Cerebellar nuclear complex (tissue), 1 donor: ENCODE data around the gene ROM1.
A peak's percentile ranks its signal among the peaks of the same experiment; 100 is the strongest.

ENCODE experiments used
- DNase-seq, 2 experiments: peaks; one replicate each; lab custom pipeline; 2025; lab: John Stamatoyannopoulos, UW

The ROM1 gene

GRCh38 chr11:62588966-62589637 is 24.0 kb upstream of the ROM1 start:
- DNase-seq: no peak

GRCh38 chr11:62591448-62592145 is 21.5 kb upstream of the ROM1 start, which contains the start of gene TUT1:
TUT1 (minus strand) TSS chr11:62591523; CDS start chr11:62591485, 38 bp downstream.
- peak; percentile 95 to 98 for DNase-seq

GRCh38 chr11:62592146-62592815 is 20.8 kb upstream of the ROM1 start:
- DNase-seq: no peak

GRCh38 chr11:62592989-62593421 is 20.1 kb upstream of the ROM1 start:
- DNase-seq: no peak

GRCh38 chr11:62593434-62594044 is 19.5 kb upstream of the ROM1 start:
- DNase-seq: no peak

- no peak for DNase-seq
Measured at GRCh38 chr11:62595124-62595523, 17.9 kb upstream of the ROM1 start.

GRCh38 chr11:62599069-62599696 is 13.9 kb upstream of the ROM1 start:
- peak in 1 of 2 experiments; percentile 16 for DNase-seq

- DNase-seq: no peak
Measured at GRCh38 chr11:62599901-62600300, 13.2 kb upstream of the ROM1 start.

- no peak for DNase-seq
Measured at GRCh38 chr11:62600367-62601121, 12.5 kb upstream of the ROM1 start.

- DNase-seq: no peak
Measured at GRCh38 chr11:62601122-62601371, 12.0 kb upstream of the ROM1 start.

GRCh38 chr11:62601372-62602140 is 11.5 kb upstream of the ROM1 start, which contains the start of gene MTA2:
MTA2 (minus strand) TSS chr11:62601865; CDS start chr11:62601450, 415 bp downstream.
- peak; percentile 82 to 93 for DNase-seq

GRCh38 chr11:62602141-62603071 is 10.7 kb upstream of the ROM1 start:
- peak in 1 of 2 experiments; percentile 2 for DNase-seq

- DNase-seq: no peak
Measured at GRCh38 chr11:62603072-62603408, 10.0 kb upstream of the ROM1 start.

GRCh38 chr11:62603776-62604299 is 9.2 kb upstream of the ROM1 start:
- no peak for DNase-seq

GRCh38 chr11:62604460-62605120 is 8.5 kb upstream of the ROM1 start:
- DNase-seq: no peak

- no peak for DNase-seq
Measured at GRCh38 chr11:62605467-62605866, 7.6 kb upstream of the ROM1 start.

GRCh38 chr11:62605902-62606301 is 7.2 kb upstream of the ROM1 start:
- DNase-seq: no peak

GRCh38 chr11:62607714-62608113 is 5.3 kb upstream of the ROM1 start:
- DNase-seq: no peak

- DNase-seq: no peak
Measured at GRCh38 chr11:62608776-62609175, 4.3 kb upstream of the ROM1 start.
